HepG2 (cell line): ENCODE results near the gene SFTA2. TPM values are rescaled to one million over a fixed set of nuclear protein-coding genes. Genes with fewer than 3 reads are reported as not detected.

ENCODE experiments used
- JDP2 ChIP-seq: sonication (generic); formaldehyde crosslinking; IDR thresholded peaks from 2 replicates; pipeline ENCODE4 v1.8.1; 2022; ENCODE audit warnings: missing genetic modification reagents, borderline replicate concordance
- KDM2A ChIP-seq: sonication (generic); formaldehyde crosslinking; IDR thresholded peaks from 2 replicates; pipeline ENCODE4 v1.4.0; 2020; ENCODE audit warnings: low read depth, missing genetic modification reagents, borderline replicate concordance
- KLF12 ChIP-seq: sonication (generic); formaldehyde crosslinking; IDR thresholded peaks from 2 replicates; pipeline ENCODE4 v1.4.0; 2020; ENCODE audit warnings: missing genetic modification reagents, borderline replicate concordance
- MED8 ChIP-seq: sonication (generic); formaldehyde crosslinking; IDR thresholded peaks from 2 replicates; pipeline ENCODE4 v1.8.1; 2023; ENCODE audit warnings: mild to moderate bottlenecking, missing genetic modification reagents; ENCODE audit not compliant: insufficient replicate concordance
- PAX8 ChIP-seq: sonication (generic); formaldehyde crosslinking; IDR thresholded peaks from 2 replicates; pipeline ENCODE4 v1.8.0; 2022; ENCODE audit warnings: mild to moderate bottlenecking, missing genetic modification reagents, borderline replicate concordance
- RCOR2 ChIP-seq: IDR thresholded peaks from 2 replicates; pipeline ENCODE4 v1.6.1; 2016; ENCODE audit warnings: missing biosample characterization, missing genetic modification reagents
- U2AF2 ChIP-seq: fragments of 200-400 bp; formaldehyde crosslinking; IDR thresholded peaks from 2 replicates; pipeline ENCODE4 v1.6.1; 2017; ENCODE audit warnings: low read depth, mild to moderate bottlenecking, low read length
- ZNF296 ChIP-seq: sonication (generic); formaldehyde crosslinking; conservative IDR thresholded peaks from 2 replicates; pipeline ENCODE4 v1.5.0; 2020; ENCODE audit warnings: mild to moderate bottlenecking, missing genetic modification reagents
- ZNF552 ChIP-seq: sonication (generic); formaldehyde crosslinking; IDR thresholded peaks from 2 replicates; pipeline ENCODE4 v1.9.0; 2022; ENCODE audit warnings: missing genetic modification reagents, mild to moderate bottlenecking, borderline replicate concordance
- polyA plus RNA-seq, 8 experiments: library from polyadenylated mRNA; depleted of rRNA in 3 of 8; stranded (reverse) in 7 of 8; unstranded in 1 of 8; fragments of >200 nt; fragmentation: Illumina TruSeq in 4 of 8; extraction: Trizol in 4 of 8; gene quantifications; 2 replicates each; pipeline versions ENCODE4 v1.2.1 to v1.2.3, GENCODE V29; 2011 to 2016; ENCODE audit warnings: low read depth in 4 of 8, missing spikeins in 1 of 8, mixed read lengths in 1 of 8; ENCODE audit not compliant: insufficient read depth in 1 of 8
- total RNA-seq, 5 experiments: library from RNA; depleted of rRNA; stranded (reverse); fragments of >200 nt; fragmentation: Illumina TruSeq; extraction: Trizol; gene quantifications; 2 replicates each; pipeline ENCODE4 v1.2.3, GENCODE V29; 2016; ENCODE audit warnings: low read depth in 1 of 5
- TF ChIP-seq, protein P1 (sequence below), 2 experiments: fragments of 450-650 bp in 1 of 2; sonication (generic) in 1 of 2; formaldehyde crosslinking in 1 of 2; IDR thresholded peaks; 2 replicates each; pipeline versions ENCODE4 v1.6.1 to v1.8.0; 2016 to 2022; ENCODE audit warnings: antibody characterized with exemption in 1 of 2, mild to moderate bottlenecking in 1 of 2, missing genetic modification reagents in 1 of 2
- TF ChIP-seq, protein P2 (sequence below): sonication (generic); formaldehyde crosslinking; IDR thresholded peaks from 2 replicates; pipeline ENCODE4 v1.4.0; 2020; ENCODE audit warnings: mild to moderate bottlenecking, missing genetic modification reagents
- TF ChIP-seq, protein P3 (sequence below): sonication (generic); formaldehyde crosslinking; IDR thresholded peaks from 2 replicates; pipeline ENCODE4 v1.8.0; 2023; ENCODE audit warnings: mild to moderate bottlenecking, missing genetic modification reagents
- TF ChIP-seq, protein P4 (sequence below): sonication (generic); formaldehyde crosslinking; IDR thresholded peaks from 2 replicates; pipeline ENCODE4 v1.5.0; 2020; ENCODE audit warnings: missing genetic modification reagents

The SFTA2 gene
- total and polyA plus RNA-seq, 2 of the 13 experiments (the other 11 are each of a cell fraction or from before 2014, with no cell fraction given), result not detected

DNA sequence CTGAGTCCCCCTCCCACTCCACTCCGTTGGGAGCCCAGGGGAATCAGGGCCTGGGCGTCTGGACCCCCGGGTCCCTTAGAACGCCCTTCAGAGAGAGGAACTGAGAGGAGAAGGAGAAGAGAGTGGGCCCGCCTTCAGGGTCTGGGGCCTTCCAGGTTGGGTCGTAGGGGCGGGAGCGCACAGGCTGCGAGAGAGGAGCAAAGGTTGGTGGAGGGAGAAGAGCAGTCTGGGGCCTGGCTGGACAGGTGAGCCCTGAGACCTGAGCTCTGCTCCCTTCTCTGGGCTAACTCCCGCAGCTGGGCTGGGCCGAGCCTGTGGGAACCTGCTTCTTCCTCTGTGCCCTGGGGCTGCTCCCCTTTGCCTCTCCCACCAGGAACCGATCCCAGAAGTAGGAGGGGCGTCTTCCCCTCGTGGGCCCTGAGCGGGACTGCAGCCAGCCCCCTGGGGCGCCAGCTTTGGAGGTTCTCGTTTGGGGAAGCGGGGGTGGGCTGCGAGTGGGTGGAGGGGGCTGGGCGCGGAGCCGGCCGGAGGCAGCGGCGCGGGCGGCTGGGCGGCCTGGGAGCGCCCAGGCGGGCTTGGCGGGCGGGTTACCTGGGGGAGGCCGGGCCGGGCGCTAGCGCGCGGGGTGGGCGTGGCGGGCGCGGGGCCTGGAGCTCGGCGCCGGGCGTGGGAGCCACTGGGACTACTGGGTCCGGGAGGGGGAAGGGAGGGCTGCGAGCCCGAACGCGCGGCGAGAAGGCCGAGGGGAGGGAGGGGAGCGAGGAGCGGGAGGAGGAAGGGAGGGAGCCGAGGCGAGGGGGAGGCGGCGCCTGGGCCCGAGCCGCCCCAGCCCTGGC is 48.1 kb downstream of the SFTA2 start, which contains the start of gene DDR1 (continued):
- TF ChIP-seq MED8 (no peak), PAX8 (peak; percentile 56; the same call in 1 of the 2 replicates), U2AF2 (no peak), ZNF296 (0 out of 2 replicates have a peak, but pooled peaks have one; percentile 59), JDP2 (CRISPR knock-in tag) (no peak), KLF12 (CRISPR knock-in tag) (no peak), RCOR2 (no peak), KDM2A (peak; percentile 28; the same call in 1 of the 2 replicates), ZNF552 (CRISPR knock-in tag) (no peak)
- TF ChIP-seq, protein P1, sequence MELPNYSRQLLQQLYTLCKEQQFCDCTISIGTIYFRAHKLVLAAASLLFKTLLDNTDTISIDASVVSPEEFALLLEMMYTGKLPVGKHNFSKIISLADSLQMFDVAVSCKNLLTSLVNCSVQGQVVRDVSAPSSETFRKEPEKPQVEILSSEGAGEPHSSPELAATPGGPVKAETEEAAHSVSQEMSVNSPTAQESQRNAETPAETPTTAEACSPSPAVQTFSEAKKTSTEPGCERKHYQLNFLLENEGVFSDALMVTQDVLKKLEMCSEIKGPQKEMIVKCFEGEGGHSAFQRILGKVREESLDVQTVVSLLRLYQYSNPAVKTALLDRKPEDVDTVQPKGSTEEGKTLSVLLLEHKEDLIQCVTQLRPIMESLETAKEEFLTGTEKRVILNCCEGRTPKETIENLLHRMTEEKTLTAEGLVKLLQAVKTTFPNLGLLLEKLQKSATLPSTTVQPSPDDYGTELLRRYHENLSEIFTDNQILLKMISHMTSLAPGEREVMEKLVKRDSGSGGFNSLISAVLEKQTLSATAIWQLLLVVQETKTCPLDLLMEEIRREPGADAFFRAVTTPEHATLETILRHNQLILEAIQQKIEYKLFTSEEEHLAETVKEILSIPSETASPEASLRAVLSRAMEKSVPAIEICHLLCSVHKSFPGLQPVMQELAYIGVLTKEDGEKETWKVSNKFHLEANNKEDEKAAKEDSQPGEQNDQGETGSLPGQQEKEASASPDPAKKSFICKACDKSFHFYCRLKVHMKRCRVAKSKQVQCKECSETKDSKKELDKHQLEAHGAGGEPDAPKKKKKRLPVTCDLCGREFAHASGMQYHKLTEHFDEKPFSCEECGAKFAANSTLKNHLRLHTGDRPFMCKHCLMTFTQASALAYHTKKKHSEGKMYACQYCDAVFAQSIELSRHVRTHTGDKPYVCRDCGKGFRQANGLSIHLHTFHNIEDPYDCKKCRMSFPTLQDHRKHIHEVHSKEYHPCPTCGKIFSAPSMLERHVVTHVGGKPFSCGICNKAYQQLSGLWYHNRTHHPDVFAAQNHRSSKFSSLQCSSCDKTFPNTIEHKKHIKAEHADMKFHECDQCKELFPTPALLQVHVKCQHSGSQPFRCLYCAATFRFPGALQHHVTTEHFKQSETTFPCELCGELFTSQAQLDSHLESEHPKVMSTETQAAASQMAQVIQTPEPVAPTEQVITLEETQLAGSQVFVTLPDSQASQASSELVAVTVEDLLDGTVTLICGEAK (IDR thresholded peaks at IDR 0.05), result no peak
- TF ChIP-seq, protein P1 (CRISPR knock-in tag; IDR thresholded peaks at IDR 0.05), result no peak
- TF ChIP-seq, protein P2, sequence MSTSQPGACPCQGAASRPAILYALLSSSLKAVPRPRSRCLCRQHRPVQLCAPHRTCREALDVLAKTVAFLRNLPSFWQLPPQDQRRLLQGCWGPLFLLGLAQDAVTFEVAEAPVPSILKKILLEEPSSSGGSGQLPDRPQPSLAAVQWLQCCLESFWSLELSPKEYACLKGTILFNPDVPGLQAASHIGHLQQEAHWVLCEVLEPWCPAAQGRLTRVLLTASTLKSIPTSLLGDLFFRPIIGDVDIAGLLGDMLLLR (CRISPR knock-in tag), result no peak
- TF ChIP-seq, protein P3, sequence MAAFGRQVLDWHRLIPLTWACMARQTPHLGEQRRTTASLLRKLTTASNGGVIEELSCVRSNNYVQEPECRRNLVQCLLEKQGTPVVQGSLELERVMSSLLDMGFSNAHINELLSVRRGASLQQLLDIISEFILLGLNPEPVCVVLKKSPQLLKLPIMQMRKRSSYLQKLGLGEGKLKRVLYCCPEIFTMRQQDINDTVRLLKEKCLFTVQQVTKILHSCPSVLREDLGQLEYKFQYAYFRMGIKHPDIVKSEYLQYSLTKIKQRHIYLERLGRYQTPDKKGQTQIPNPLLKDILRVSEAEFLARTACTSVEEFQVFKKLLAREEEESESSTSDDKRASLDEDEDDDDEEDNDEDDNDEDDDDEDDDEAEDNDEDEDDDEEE (CRISPR knock-in tag), result no peak
- TF ChIP-seq, protein P4, sequence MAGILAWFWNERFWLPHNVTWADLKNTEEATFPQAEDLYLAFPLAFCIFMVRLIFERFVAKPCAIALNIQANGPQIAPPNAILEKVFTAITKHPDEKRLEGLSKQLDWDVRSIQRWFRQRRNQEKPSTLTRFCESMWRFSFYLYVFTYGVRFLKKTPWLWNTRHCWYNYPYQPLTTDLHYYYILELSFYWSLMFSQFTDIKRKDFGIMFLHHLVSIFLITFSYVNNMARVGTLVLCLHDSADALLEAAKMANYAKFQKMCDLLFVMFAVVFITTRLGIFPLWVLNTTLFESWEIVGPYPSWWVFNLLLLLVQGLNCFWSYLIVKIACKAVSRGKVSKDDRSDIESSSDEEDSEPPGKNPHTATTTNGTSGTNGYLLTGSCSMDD, result no peak
